GM12891 (cell line): ENCODE results near the gene CCDC81. TPM values are rescaled to one million over a fixed set of nuclear protein-coding genes. Genes with fewer than 3 reads are reported as not detected.
"Not testable (repeated sequence)": the region's sequence is repeated elsewhere in the genome, so short reads cannot be mapped to it uniquely, and the experiment has no call there.

Experiments
- DNase-seq: peaks from one replicate; pipeline ENCODE4 v3.0.0; 2011; ENCODE audit warnings: low spot score; ENCODE audit not compliant: insufficient read length
- FAIRE-seq: peaks from 2 replicates; lab custom pipeline; 2011; peaks lifted over from hg19 to GRCh38; lab: Jason Lieb, UNC
- PAX5 ChIP-seq: IDR thresholded peaks from 2 replicates; pipeline ENCODE4 v1.6.1; 2011; ENCODE audit warnings: low read length, moderate library complexity, mild to moderate bottlenecking; ENCODE audit not compliant: insufficient read depth, severe bottlenecking
- POLR2A ChIP-seq: IDR thresholded peaks from 2 replicates; pipeline ENCODE4 v1.6.1; 2011; ENCODE audit warnings: low read depth, low read length, control low read depth
- POLR2AphosphoS5 ChIP-seq: IDR thresholded peaks from 2 replicates; pipeline ENCODE4 v1.6.1; 2011; ENCODE audit warnings: low read depth, low read length, control low read depth
- POU2F2 ChIP-seq: IDR thresholded peaks from 2 replicates; pipeline ENCODE4 v1.6.1; 2011; ENCODE audit warnings: low read depth, mild to moderate bottlenecking, control low read depth, low read length, moderate library complexity
- SPI1 ChIP-seq: IDR thresholded peaks from 2 replicates; pipeline ENCODE4 v1.6.1; 2011; ENCODE audit warnings: low read depth, low read length, control low read depth
- TAF1 ChIP-seq: IDR thresholded peaks from 2 replicates; pipeline ENCODE4 v1.6.1; 2011; ENCODE audit warnings: low read depth, low read length, control low read depth
- polyA plus RNA-seq: library from polyadenylated mRNA; unstranded; fragments of >200 nt; gene quantifications from one replicate; pipeline ENCODE4 v1.2.1, GENCODE V29; 2012; ENCODE audit warnings: low read depth, missing spikeins, inconsistent platforms; ENCODE audit not compliant: missing spikeins

CCDC81 gene
- polyA plus RNA-seq: 0.26 TPM

DNA sequence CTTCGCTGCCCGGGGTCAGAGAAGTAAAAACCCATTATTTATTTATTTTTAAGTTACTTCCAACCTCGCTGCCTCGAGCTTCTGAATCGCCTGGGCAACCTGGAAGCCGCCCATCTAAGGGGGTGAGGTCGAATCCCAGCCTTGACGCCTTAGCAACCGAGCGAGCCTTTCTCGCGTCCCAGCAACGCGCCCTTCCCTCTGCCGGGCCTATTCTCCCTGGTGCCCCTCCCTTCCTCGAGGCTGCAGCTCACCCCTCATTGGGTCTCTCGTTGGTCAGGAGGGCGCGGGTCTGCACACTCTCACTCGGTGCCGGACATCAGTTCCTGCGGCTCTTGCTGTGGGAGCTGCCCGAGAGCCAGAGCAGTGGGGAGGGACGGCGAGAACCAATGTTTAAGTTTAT lies at the start of gene CCDC81:
Gene CCDC81, plus strand, starts transcription at position 302 of the 400 bp plus-strand sequence. CDS start 277 bp downstream, outside the sequence.
- TF ChIP-seq POLR2A: no peak
- TF ChIP-seq TAF1: no peak
- TF ChIP-seq SPI1: no peak
- no peak for TF ChIP-seq PAX5
- TF ChIP-seq POU2F2: no peak
- no peak for TF ChIP-seq POLR2AphosphoS5
- no peak for DNase-seq
- FAIRE-seq: no peak

DNA sequence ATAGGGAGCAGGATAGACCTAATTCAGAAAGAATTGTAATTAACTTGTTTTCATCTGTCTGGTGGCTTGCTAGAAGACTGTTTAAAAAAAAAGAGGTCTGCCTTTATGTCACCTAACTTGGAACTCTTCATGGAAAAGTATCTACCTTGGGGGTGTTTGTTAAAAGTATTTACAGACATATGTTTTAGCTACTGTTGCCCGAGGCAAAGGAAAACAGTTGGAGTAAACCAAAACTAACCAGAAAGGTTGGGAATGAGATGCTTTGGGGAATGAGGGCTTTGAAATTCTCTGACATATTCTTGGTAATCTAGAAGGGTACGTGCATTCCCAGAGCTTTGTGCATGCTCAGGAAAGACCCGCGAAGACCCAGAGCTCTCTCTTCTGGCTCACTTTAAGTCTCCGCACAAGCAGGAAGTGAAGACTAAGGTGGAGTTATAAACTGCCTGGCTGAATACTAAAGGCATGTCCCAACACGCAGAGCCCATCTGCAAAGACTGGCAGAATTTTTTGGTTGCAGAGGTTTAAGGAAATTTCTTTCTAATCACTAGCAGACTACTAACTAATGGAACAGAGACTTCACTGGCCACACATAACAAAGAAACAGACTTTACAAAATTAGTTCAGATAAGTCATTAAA lies 39.4 kb upstream of the CCDC81 start:
- DNase-seq (no peak), FAIRE-seq (no peak)
- TF ChIP-seq TAF1 (no peak), PAX5 (no peak), POLR2A (no peak), SPI1 (no peak), POLR2AphosphoS5 (no peak), POU2F2 (no peak)

GRCh38 chr11:86337227-86337626 lies 37.5 kb upstream of the CCDC81 start:
- DNase-seq (no peak), FAIRE-seq (no peak)
- TF ChIP-seq POLR2AphosphoS5: no peak
- TF ChIP-seq PAX5: no peak
- TF ChIP-seq TAF1: no peak
- TF ChIP-seq POU2F2: no peak
- TF ChIP-seq SPI1: no peak
- TF ChIP-seq POLR2A: no peak

- DNase-seq: no peak
- no peak for FAIRE-seq
- TF ChIP-seq POLR2AphosphoS5 (no peak), SPI1 (no peak), POLR2A (no peak), TAF1 (no peak), PAX5 (no peak), POU2F2 (no peak)
Measured at GRCh38 chr11:86341382-86341781, 33.3 kb upstream of the CCDC81 start.

DNA sequence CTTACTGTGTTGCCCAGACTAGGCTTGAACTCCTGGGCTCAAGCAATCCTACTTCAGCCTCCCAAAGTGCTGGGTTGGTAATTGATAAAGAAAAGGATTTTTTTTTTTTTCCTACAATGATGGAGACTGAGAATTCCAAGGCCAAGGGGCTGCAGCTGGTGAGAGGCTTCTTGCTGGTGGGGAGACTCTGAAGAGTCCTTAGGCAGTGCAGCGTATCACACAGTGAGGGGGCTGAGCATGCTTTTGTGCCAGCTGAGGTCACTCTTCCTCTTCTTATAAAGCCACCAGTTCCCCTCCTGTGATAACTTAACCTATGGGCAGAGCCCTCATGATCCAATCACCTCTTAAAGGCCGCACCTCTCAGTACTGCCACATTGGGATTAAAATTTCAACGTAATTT lies 28.2 kb upstream of the CCDC81 start:
- TF ChIP-seq SPI1: no peak
- TF ChIP-seq TAF1: no peak
- TF ChIP-seq POLR2AphosphoS5: no peak
- TF ChIP-seq POU2F2: no peak
- TF ChIP-seq POLR2A: no peak
- TF ChIP-seq PAX5: no peak
- no peak for FAIRE-seq
- no peak for DNase-seq

DNA sequence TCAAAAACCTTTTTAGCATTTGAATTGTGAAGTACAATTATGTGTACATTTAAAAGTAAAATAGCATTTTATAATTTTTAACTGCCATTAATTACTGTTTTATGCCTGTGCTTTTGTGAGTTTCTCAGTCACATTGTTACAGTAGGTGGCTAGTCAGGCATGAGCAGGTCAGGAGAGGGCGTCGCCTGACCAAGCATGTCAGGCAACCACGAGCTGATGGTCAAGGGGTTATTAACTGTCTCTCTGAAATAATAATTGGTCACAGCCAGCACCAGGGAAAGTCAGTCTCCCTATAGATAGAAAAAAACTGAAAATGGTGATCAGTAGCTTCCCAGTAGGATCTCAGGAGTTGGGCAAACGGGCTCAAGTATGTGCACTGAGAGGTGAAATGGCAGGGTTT lies 19.4 kb upstream of the CCDC81 start:
- FAIRE-seq: no peak
- TF ChIP-seq POLR2A: no peak
- no peak for TF ChIP-seq POU2F2
- TF ChIP-seq PAX5: no peak
- TF ChIP-seq POLR2AphosphoS5: no peak
- TF ChIP-seq SPI1: no peak
- no peak for TF ChIP-seq TAF1
- DNase-seq: no peak

GRCh38 chr11:86357412-86357811 lies 17.3 kb upstream of the CCDC81 start:
- not testable (repeated sequence) for DNase-seq, FAIRE-seq

- FAIRE-seq: no peak
- TF ChIP-seq TAF1: no peak
- no peak for TF ChIP-seq POLR2AphosphoS5
- no peak for TF ChIP-seq POU2F2
- TF ChIP-seq SPI1: no peak
- no peak for TF ChIP-seq POLR2A
- TF ChIP-seq PAX5: no peak
- DNase-seq: no peak
Measured at GRCh38 chr11:86358720-86359119, 16.0 kb upstream of the CCDC81 start.

DNA sequence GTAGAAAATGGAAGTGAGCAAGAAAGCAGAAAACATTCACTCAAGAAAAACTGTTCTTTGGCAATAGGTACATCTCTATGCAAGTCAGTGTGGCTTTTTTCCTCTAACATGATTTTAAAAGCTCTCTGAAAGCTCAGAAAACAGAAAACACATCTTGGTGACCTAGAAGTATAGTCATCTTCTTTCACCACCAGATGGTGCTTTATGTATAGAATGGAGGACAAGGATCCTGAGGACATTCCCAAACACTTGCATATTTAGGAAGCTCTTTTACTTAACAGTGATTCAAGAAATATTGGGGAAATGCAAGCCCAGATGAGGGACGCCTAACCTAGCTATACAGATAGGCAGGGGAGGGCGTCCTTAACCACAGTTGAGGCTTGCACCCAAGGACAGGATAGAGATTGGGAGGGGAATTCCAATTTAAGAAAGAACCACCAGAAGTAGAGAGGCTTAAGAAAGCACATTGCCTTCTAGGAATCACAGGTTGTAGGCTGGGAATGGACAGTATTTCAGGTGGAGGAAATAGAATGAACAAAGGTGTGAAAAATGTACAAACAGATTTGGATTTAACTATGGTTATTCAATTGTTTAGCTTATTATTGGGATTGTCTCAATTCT lies 13.8 kb upstream of the CCDC81 start:
- DNase-seq: no peak
- FAIRE-seq: no peak
- TF ChIP-seq POU2F2 (no peak), POLR2A (no peak), TAF1 (no peak), POLR2AphosphoS5 (no peak), PAX5 (no peak), SPI1 (no peak)

GRCh38 chr11:86363424-86363823 lies 11.3 kb upstream of the CCDC81 start:
- DNase-seq (no peak), FAIRE-seq (no peak)
- TF ChIP-seq POLR2AphosphoS5 (no peak), PAX5 (no peak), SPI1 (no peak), POLR2A (no peak), POU2F2 (no peak), TAF1 (no peak)
